Activated T-cell treated with anti-CD3 and anti-CD28 coated beads for 24 hours (primary cell): ENCODE data around the gene DMD.
"Not testable (repeated sequence)": the region's sequence is repeated elsewhere in the genome, so short reads cannot be mapped to it uniquely, and the experiment has no call there.

Source experiments
- DNase-seq: peaks from one replicate; pipeline ENCODE4 v3.0.0-alpha.2; 2020; ENCODE audit warnings: low read depth

The DMD gene

GRCh38 chrX:32016195-32016594, 1195.2 kb downstream of the DMD start:
- no peak for DNase-seq

- DNase-seq: no peak
These were observed 1200.4 kb downstream of the DMD start for GRCh38 chrX:32010948-32011347.

- no peak for DNase-seq
These were observed 1201.1 kb downstream of the DMD start for GRCh38 chrX:32010212-32010611.

GRCh38 chrX:31993637-31994036, 1217.7 kb downstream of the DMD start:
- DNase-seq: no peak

- no peak for DNase-seq
These were observed 1222.4 kb downstream of the DMD start for GRCh38 chrX:31988975-31989374.

GRCh38 chrX:31981546-31982062, 1229.7 kb downstream of the DMD start:
- DNase-seq: no peak

- DNase-seq: no peak
These were observed 1241.6 kb downstream of the DMD start for GRCh38 chrX:31969714-31970113.

- DNase-seq: no peak
These were observed 1249.1 kb downstream of the DMD start for GRCh38 chrX:31962256-31962655.

GRCh38 chrX:31934842-31935370, 1276.4 kb downstream of the DMD start:
- no peak for DNase-seq

GRCh38 chrX:31934015-31934414, 1277.3 kb downstream of the DMD start:
- no peak for DNase-seq

- no peak for DNase-seq
These were observed 1278.6 kb downstream of the DMD start for GRCh38 chrX:31932769-31933168.

- not testable (repeated sequence) for DNase-seq
These were observed 1279.0 kb downstream of the DMD start for GRCh38 chrX:31932320-31932719.

- no peak for DNase-seq
These were observed 1280.1 kb downstream of the DMD start for GRCh38 chrX:31931225-31931624.

- no peak for DNase-seq
These were observed 1282.0 kb downstream of the DMD start for GRCh38 chrX:31929366-31929765.

GRCh38 chrX:31921236-31921635, 1290.1 kb downstream of the DMD start:
- no peak for DNase-seq

- DNase-seq: no peak
These were observed 1301.3 kb downstream of the DMD start for GRCh38 chrX:31909850-31910572.

- no peak for DNase-seq
These were observed 1317.2 kb downstream of the DMD start for GRCh38 chrX:31894152-31894551.

GRCh38 chrX:31893525-31893924, 1317.8 kb downstream of the DMD start:
- no peak for DNase-seq

- DNase-seq: no peak
These were observed 1322.3 kb downstream of the DMD start for GRCh38 chrX:31889088-31889487.

GRCh38 chrX:31884535-31884934, 1326.8 kb downstream of the DMD start:
- DNase-seq: no peak

GRCh38 chrX:31872007-31872406, 1339.3 kb downstream of the DMD start:
- DNase-seq: no peak

GRCh38 chrX:31870267-31870666, 1341.1 kb downstream of the DMD start:
- no peak for DNase-seq

GRCh38 chrX:31860686-31861085, 1350.7 kb downstream of the DMD start:
- DNase-seq: no peak

GRCh38 chrX:31858915-31859314, 1352.4 kb downstream of the DMD start:
- DNase-seq: no peak
